Esophagus squamous epithelium (tissue), 5 donors: ENCODE measurements around the gene ADAMTSL1. TPM values are rescaled to one million over a fixed set of nuclear protein-coding genes. Genes with fewer than 3 reads are reported as not detected.

Experiments
- DNase-seq: peaks from one replicate; lab custom pipeline; 2025; lab: John Stamatoyannopoulos, UW
- H3K27ac ChIP-seq, 4 donors: fragments of 200-600 bp; sonication (generic); one replicate each; pipeline ENCODE4 v1.5.1; 2016 to 2019; ENCODE audit warnings: mild to moderate bottlenecking in 1 of 4
- H3K27me3 ChIP-seq, 4 donors: fragments of 200-600 bp; sonication (generic); 1 replicate in 3 of 4; 2 replicates in 1 of 4; pipeline versions ENCODE4 v1.5.1 to v1.6.0; 2017 to 2021; ENCODE audit warnings: antibody characterized with exemption in 1 of 4
- H3K36me3 ChIP-seq, 3 donors: fragments of 200-600 bp; sonication (generic); one replicate each; pipeline ENCODE4 v1.5.1; 2016 to 2019
- H3K4me1 ChIP-seq, 3 donors: fragments of 200-600 bp; sonication (generic); one replicate each; pipeline ENCODE4 v1.5.1; 2017 to 2019
- H3K4me3 ChIP-seq, 4 donors: fragments of 200-600 bp; sonication (generic); 1 replicate in 3 of 4; 2 replicates in 1 of 4; pipeline ENCODE4 v1.5.1; 2016 to 2019; ENCODE audit warnings: mild to moderate bottlenecking in 2 of 4, moderate library complexity in 1 of 4
- H3K9me3 ChIP-seq, 3 donors: fragments of 200-600 bp; sonication (generic); one replicate each; pipeline ENCODE4 v1.5.1; 2016 to 2019
- POLR2A ChIP-seq, 4 donors: fragments of 450-650 bp; IDR thresholded peaks; one replicate each; pipeline ENCODE4 v1.6.1; 2017; ENCODE audit warnings: antibody characterized with exemption in 4 of 4, mild to moderate bottlenecking in 4 of 4, moderate library complexity in 3 of 4
- WGBS, 2 donors: methylation state at CpG; one replicate each; pipeline ENCODE4 v1.1.5; 2018; 5-methylcytosine and 5-hydroxymethylcytosine counted together
- intact Hi-C: fragments of 100-400 bp; cut with DNase I; formaldehyde crosslinking; loops from one replicate; pipeline ENCODE4 v1.15.0; 2022
- total RNA-seq, 4 donors: library from RNA; depleted of rRNA; stranded (reverse); fragments of >200 nt; gene quantifications; one replicate each; pipeline ENCODE4 v1.1.0, GENCODE V29; 2016
- TF ChIP-seq, protein P1 (sequence below), 6 experiments: fragments of 450-650 bp in 4 of 6; fragments of 200-600 bp in 2 of 6; sonication (generic) in 2 of 6; IDR thresholded peaks; one replicate each; pipeline ENCODE4 v1.5.1; 2016 to 2019; ENCODE audit warnings: antibody characterized with exemption in 6 of 6, mild to moderate bottlenecking in 4 of 6, moderate library complexity in 4 of 6
- donor health status: DM: yes; HTN: yes; CAD: no.

ADAMTSL1 gene
- total RNA-seq, 4 donors from 2014 or later: 0.80 to 23.7 (median 2.3) TPM

DNA sequence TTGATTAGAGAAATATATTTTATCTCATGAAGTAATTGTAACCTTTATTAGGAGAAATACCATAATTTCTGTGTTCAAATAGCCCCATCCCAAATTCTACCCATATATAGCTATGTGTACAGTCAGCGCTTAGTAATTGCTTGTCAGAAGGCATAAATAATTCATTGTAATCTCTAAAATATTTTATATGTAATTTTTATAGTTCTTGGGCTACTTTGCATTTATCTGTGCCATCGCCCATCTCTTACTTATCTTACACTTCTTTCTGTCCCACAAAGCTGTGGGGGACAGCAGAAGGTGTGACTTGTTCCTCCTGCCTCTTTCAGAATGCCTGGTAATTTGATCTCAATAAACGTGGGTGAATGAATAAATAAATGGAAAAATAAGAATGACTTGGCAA lies 5.5 kb downstream of the ADAMTSL1 start:
- H3K9me3 ChIP-seq: no peaks in the 10 kb centered on the region
- no peak for DNase-seq
- H3K36me3 ChIP-seq: no peaks in the 10 kb centered on the region
- no peaks in the 10 kb centered on the region for H3K27me3 ChIP-seq
- H3K27ac ChIP-seq: peak overlapping the region in 1 of 4 donors; percentile 17
- intact Hi-C loops: no loop called here
- H3K4me3 ChIP-seq: no peak overlapping the region
- no peak for TF ChIP-seq POLR2A (IDR thresholded peaks at IDR 0.05)
- TF ChIP-seq, protein P1, sequence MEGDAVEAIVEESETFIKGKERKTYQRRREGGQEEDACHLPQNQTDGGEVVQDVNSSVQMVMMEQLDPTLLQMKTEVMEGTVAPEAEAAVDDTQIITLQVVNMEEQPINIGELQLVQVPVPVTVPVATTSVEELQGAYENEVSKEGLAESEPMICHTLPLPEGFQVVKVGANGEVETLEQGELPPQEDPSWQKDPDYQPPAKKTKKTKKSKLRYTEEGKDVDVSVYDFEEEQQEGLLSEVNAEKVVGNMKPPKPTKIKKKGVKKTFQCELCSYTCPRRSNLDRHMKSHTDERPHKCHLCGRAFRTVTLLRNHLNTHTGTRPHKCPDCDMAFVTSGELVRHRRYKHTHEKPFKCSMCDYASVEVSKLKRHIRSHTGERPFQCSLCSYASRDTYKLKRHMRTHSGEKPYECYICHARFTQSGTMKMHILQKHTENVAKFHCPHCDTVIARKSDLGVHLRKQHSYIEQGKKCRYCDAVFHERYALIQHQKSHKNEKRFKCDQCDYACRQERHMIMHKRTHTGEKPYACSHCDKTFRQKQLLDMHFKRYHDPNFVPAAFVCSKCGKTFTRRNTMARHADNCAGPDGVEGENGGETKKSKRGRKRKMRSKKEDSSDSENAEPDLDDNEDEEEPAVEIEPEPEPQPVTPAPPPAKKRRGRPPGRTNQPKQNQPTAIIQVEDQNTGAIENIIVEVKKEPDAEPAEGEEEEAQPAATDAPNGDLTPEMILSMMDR (IDR thresholded peaks at IDR 0.05): no peak
- H3K4me1 ChIP-seq: no peaks in the 10 kb centered on the region
- 70 to 74% methylated on average over 3 of the region's 3 CpGs for WGBS, 2 donors

DNA sequence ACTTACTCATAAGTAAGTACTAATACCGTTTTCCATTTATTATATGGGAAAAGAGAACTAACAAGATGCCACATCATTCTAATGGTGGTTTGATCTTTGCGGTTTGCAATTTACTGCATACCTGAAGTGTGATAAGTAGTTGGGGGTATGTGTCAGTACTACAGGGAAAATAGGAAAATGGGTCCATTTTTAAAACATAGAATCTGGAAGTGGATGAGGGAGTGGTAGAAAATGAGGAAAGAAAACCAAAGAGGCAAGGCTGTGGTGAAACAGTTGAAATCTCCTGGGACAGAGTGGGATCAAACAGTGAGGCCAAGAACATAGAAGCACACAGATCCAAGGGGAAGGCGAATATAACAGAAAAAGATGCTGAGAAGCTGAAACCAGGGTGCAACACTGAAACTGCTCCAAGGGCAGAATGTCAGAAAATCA lies 6.7 kb downstream of the ADAMTSL1 start:
- no peaks in the 10 kb centered on the region for H3K9me3 ChIP-seq
- TF ChIP-seq, protein P1 (IDR thresholded peaks at IDR 0.05): no peak
- TF ChIP-seq POLR2A (IDR thresholded peaks at IDR 0.05): no peak
- H3K4me1 ChIP-seq: no peaks in the 10 kb centered on the region
- DNase-seq: no peak
- no peak overlapping the region for H3K4me3 ChIP-seq
- no peak overlapping the region for H3K27ac ChIP-seq
- 65 to 66% methylated on average over 3 of the region's 3 CpGs for WGBS, 2 donors
- no peaks in the 10 kb centered on the region for H3K27me3 ChIP-seq
- H3K36me3 ChIP-seq: no peaks in the 10 kb centered on the region
- intact Hi-C loops: no loop called here

DNA sequence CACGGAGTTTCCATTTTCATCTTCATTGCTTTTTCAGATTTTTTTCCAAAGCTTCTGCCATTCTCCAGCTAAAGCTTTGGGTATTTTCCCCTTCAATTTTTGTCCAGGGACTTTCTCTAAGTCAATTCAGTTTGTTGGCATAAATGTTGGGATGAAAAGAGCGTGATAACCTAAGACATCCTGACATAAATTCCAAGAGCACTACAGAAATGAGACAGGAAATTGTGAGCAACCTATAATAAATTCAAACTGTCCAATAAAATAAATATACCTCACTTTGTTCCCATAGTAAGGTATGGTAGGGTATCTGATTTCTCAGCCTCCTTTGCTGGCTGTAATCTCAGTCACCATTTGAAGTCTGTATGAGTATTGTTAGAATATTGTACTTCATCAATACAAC lies 8.4 kb downstream of the ADAMTSL1 start:
- Histone ChIP-seq H3K27me3 (no peaks in the 10 kb centered on the region), H3K4me1 (no peaks in the 10 kb centered on the region), H3K4me3 (no peak overlapping the region), H3K36me3 (no peaks in the 10 kb centered on the region), H3K9me3 (no peaks in the 10 kb centered on the region), H3K27ac (no peak overlapping the region)
- intact Hi-C loops: no loop called here
- TF ChIP-seq POLR2A (IDR thresholded peaks at IDR 0.05): no peak
- TF ChIP-seq, protein P1 (IDR thresholded peaks at IDR 0.05): no peak
- no peak for DNase-seq
- WGBS, 2 donors: 57 to 79% methylated on average over 2 of the region's 2 CpGs

DNA sequence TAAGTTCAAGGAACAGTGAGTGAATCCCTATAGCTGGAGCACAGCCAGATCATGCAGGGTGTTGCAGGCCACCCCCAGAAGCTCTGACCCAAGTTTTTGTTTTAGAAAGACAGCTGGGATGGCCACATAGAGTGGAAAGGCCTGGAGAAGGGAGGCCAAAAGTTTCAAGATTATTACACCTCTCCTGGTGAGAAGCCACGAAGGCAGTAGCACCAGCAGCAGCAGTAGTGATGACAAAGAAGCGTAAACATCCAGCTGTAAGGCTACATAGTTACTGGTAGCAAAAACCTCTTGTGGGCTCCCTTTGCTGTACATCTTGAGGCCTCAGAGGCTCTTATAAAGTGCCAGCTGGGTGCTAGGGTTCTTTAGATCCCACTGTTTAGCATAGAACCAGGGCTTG lies 11.8 kb downstream of the ADAMTSL1 start:
- H3K36me3 ChIP-seq: no peaks in the 10 kb centered on the region
- no peak overlapping the region for H3K27ac ChIP-seq
- H3K4me1 ChIP-seq: no peaks in the 10 kb centered on the region
- DNase-seq: no peak
- 82 to 91% methylated on average over 2 of the region's 2 CpGs for WGBS, 2 donors
- intact Hi-C loops: no loop called here
- no peaks in the 10 kb centered on the region for H3K9me3 ChIP-seq
- H3K4me3 ChIP-seq: no peak overlapping the region
- no peaks in the 10 kb centered on the region for H3K27me3 ChIP-seq
- no peak for TF ChIP-seq POLR2A (IDR thresholded peaks at IDR 0.05)
- TF ChIP-seq, protein P1 (IDR thresholded peaks at IDR 0.05): no peak

DNA sequence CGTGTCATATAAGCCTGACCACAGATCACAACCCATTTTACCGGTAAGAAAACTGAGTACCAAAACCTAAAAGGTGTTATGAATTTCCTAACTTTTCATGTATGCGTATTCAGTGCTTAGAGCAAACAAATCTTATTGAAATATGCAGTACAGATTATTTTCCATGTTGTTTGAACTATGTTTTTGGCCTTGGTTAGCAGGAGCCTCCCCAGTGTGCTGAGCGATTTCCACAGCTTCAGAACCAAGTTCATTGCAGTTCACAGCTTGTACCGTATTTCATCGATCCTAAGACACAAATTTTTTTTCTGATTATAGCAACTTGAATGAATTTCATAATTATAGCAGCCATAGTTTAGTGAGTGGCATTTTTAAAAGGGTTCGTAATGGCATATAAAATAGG lies 13.7 kb downstream of the ADAMTSL1 start:
- Histone ChIP-seq H3K4me1 (no peaks in the 10 kb centered on the region), H3K9me3 (no peaks in the 10 kb centered on the region), H3K36me3 (no peaks in the 10 kb centered on the region), H3K27me3 (no peaks in the 10 kb centered on the region), H3K4me3 (no peak overlapping the region), H3K27ac (no peak overlapping the region)
- no peak for DNase-seq
- 86 to 92% methylated on average over 7 of the region's 7 CpGs for WGBS, 2 donors
- intact Hi-C loops: no loop called here
- TF ChIP-seq, protein P1 (IDR thresholded peaks at IDR 0.05): no peak
- no peak for TF ChIP-seq POLR2A (IDR thresholded peaks at IDR 0.05)
